ENCODE results near the gene IRF8. TPM values are rescaled to one million over a fixed set of nuclear protein-coding genes. Genes with fewer than 3 reads are reported as not detected.

The IRF8 gene, protein sequence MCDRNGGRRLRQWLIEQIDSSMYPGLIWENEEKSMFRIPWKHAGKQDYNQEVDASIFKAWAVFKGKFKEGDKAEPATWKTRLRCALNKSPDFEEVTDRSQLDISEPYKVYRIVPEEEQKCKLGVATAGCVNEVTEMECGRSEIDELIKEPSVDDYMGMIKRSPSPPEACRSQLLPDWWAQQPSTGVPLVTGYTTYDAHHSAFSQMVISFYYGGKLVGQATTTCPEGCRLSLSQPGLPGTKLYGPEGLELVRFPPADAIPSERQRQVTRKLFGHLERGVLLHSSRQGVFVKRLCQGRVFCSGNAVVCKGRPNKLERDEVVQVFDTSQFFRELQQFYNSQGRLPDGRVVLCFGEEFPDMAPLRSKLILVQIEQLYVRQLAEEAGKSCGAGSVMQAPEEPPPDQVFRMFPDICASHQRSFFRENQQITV
- total RNA-seq: 0.30 TPM in 1 of 2 replicates, not detected in the other

GRCh38 chr16:85898521-85899442, at the start of gene IRF8:
Gene IRF8, plus strand, starts transcription at chr16:85899162. Its CDS starts 3,854 bp downstream, at chr16:85903016.

Other genes starting within 250 kb of the IRF8 start
- 34.6 and 35.5 TPM in 2 replicates for gene GINS2, start 210.2 kb upstream of the IRF8 start, total RNA-seq
- 6.1 and 9.2 TPM in 2 replicates for gene C16orf74, start 148.1 kb upstream of the IRF8 start, total RNA-seq
- gene EMC8, start 99.6 kb upstream of the IRF8 start, total RNA-seq: 36.9 and 37.7 TPM in 2 replicates
- 507 and 547 TPM in 2 replicates for gene COX4I1, start 99.5 kb upstream of the IRF8 start, total RNA-seq